Skeletal muscle cell (primary cell): ENCODE results near the gene XBP1.
"Not testable (repeated sequence)": the region's sequence is repeated elsewhere in the genome, so short reads cannot be mapped to it uniquely, and the experiment has no call there.

ENCODE experiments used
- DNase-seq: peaks from one replicate; pipeline ENCODE4 v3.0.0-alpha.2; 2010; ENCODE audit warnings: low read depth
- H3K4me3 ChIP-seq: 2 replicates; pipeline ENCODE4 v1.5.1; 2011; ENCODE audit warnings: low read depth, mild to moderate bottlenecking, control low read depth, low read length, moderate library complexity

XBP1 gene

GRCh38 chr22:28795071-28795693 is 5.2 kb downstream of the XBP1 start:
- DNase-seq, result no peak
- H3K4me3 ChIP-seq, result no peak overlapping the region

GRCh38 chr22:28793976-28794584 is 6.3 kb downstream of the XBP1 start:
- no peak overlapping the region for H3K4me3 ChIP-seq
- DNase-seq, result no peak

GRCh38 chr22:28792491-28793383 is 7.6 kb downstream of the XBP1 start:
- H3K4me3 ChIP-seq, result no peak overlapping the region
- no peak for DNase-seq

- H3K4me3 ChIP-seq, result no peak overlapping the region
- DNase-seq, result no peak
Observed at GRCh38 chr22:28791841-28792490, 8.4 kb downstream of the XBP1 start.

GRCh38 chr22:28791124-28791523 is 9.2 kb downstream of the XBP1 start:
- H3K4me3 ChIP-seq, result no peak overlapping the region
- DNase-seq, result no peak

GRCh38 chr22:28788601-28789000 is 11.8 kb downstream of the XBP1 start:
- no peak for DNase-seq
- H3K4me3 ChIP-seq, result no peak overlapping the region

GRCh38 chr22:28783786-28784671 is 16.3 kb downstream of the XBP1 start:
- no peak for DNase-seq

GRCh38 chr22:28780296-28780695 is 20.1 kb downstream of the XBP1 start:
- no peak overlapping the region for H3K4me3 ChIP-seq
- no peak for DNase-seq

More at GRCh38 chr22:28783786-28784671, 16.3 kb downstream of the XBP1 start:
- H3K4me3 ChIP-seq, result no peak overlapping the region

GRCh38 chr22:28779833-28780232 is 20.5 kb downstream of the XBP1 start:
- no peak overlapping the region for H3K4me3 ChIP-seq
- no peak for DNase-seq

- no peak for DNase-seq
- H3K4me3 ChIP-seq, result no peak overlapping the region
Observed at GRCh38 chr22:28774378-28774777, 26.0 kb downstream of the XBP1 start.

- no peak for DNase-seq
- H3K4me3 ChIP-seq, result peak overlapping the region; percentile 62
Observed at GRCh38 chr22:28773461-28773867, 26.9 kb downstream of the XBP1 start.

- DNase-seq, result peak; percentile 85
- H3K4me3 ChIP-seq, result peak within 1 kb of the TSS; percentile 62
Observed at GRCh38 chr22:28772633-28773460, 27.5 kb downstream of the XBP1 start, which contains the start of gene CCDC117. Gene CCDC117, plus strand, starts transcription at chr22:28772695. Its CDS starts 155 bp downstream, at chr22:28772850.

- DNase-seq, result no peak
- H3K4me3 ChIP-seq, result no peak overlapping the region
Observed at GRCh38 chr22:28771195-28771791, 29.1 kb downstream of the XBP1 start.

GRCh38 chr22:28769394-28770085 is 30.8 kb downstream of the XBP1 start:
- no peak for DNase-seq
- no peak overlapping the region for H3K4me3 ChIP-seq

- H3K4me3 ChIP-seq, result no peak overlapping the region
- DNase-seq, result no peak
Observed at GRCh38 chr22:28768701-28769393, 31.5 kb downstream of the XBP1 start.

GRCh38 chr22:28766628-28767027 is 33.7 kb downstream of the XBP1 start:
- DNase-seq, result no peak
- no peak overlapping the region for H3K4me3 ChIP-seq

GRCh38 chr22:28762000-28762399 is 38.4 kb downstream of the XBP1 start:
- H3K4me3 ChIP-seq, DNase-seq: not testable (repeated sequence)
